ENCODE data around the gene FBXW5.

DNA sequence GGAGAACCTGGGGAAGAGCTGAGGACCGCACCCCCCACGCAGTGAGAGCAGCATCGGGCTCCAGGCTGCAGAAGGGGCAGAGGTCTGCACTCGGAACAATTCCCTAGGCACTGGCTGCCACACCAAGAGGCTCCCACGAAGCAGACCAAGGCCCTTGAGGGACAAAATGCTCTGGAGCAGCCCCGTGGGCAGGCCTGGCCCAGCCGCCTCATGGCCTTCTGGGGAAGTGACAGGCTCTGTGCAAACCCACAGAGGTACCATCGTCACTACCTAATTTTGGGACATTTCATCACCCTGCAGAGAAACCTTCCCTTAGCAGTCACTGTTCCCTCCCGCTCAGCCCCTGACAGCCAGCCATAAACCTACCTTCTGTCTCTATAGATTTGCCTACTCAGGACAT is 15.9 kb downstream of the FBXW5 start:
- no peak for TF ChIP-seq GATA2 (IDR thresholded peaks at IDR 0.05; ENCODE audit: insufficient read depth, insufficient read length, low read depth, low read length)
- TF ChIP-seq POLR2AphosphoS5 (IDR thresholded peaks at IDR 0.05; ENCODE audit: insufficient read depth, low read depth, low read length) = no peak
- TF ChIP-seq, protein P1, sequence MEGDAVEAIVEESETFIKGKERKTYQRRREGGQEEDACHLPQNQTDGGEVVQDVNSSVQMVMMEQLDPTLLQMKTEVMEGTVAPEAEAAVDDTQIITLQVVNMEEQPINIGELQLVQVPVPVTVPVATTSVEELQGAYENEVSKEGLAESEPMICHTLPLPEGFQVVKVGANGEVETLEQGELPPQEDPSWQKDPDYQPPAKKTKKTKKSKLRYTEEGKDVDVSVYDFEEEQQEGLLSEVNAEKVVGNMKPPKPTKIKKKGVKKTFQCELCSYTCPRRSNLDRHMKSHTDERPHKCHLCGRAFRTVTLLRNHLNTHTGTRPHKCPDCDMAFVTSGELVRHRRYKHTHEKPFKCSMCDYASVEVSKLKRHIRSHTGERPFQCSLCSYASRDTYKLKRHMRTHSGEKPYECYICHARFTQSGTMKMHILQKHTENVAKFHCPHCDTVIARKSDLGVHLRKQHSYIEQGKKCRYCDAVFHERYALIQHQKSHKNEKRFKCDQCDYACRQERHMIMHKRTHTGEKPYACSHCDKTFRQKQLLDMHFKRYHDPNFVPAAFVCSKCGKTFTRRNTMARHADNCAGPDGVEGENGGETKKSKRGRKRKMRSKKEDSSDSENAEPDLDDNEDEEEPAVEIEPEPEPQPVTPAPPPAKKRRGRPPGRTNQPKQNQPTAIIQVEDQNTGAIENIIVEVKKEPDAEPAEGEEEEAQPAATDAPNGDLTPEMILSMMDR (IDR thresholded peaks at IDR 0.05; ENCODE audit: extremely low read depth in 1 of 2, insufficient read depth in 1 of 2, low read depth in 1 of 2, low read length in 2 of 2) = no peak
- TF ChIP-seq, protein P2, sequence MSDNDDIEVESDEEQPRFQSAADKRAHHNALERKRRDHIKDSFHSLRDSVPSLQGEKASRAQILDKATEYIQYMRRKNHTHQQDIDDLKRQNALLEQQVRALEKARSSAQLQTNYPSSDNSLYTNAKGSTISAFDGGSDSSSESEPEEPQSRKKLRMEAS (IDR thresholded peaks at IDR 0.05; ENCODE audit: insufficient read depth, insufficient read length) = no peak
- TF ChIP-seq POLR2A (IDR thresholded peaks at IDR 0.05; ENCODE audit: low read depth, low read length) = no peak

All from endothelial cell of umbilical vein (primary cell).